IPS-18c (cell line): ENCODE measurements around the gene PELI2.

Experiments used
- H3K4me3 ChIP-seq: 2 replicates; pipeline ENCODE4 v1.7.0; 2013; ENCODE audit warnings: low read depth, mild to moderate bottlenecking, low read length, moderate library complexity; ENCODE audit not compliant: insufficient read depth
- H3K9me3 ChIP-seq: one replicate; pipeline ENCODE4 v1.6.1; 2013; ENCODE audit warnings: mild to moderate bottlenecking, low read length, moderate library complexity; ENCODE audit not compliant: control insufficient read depth, insufficient read depth

Gene PELI2

DNA sequence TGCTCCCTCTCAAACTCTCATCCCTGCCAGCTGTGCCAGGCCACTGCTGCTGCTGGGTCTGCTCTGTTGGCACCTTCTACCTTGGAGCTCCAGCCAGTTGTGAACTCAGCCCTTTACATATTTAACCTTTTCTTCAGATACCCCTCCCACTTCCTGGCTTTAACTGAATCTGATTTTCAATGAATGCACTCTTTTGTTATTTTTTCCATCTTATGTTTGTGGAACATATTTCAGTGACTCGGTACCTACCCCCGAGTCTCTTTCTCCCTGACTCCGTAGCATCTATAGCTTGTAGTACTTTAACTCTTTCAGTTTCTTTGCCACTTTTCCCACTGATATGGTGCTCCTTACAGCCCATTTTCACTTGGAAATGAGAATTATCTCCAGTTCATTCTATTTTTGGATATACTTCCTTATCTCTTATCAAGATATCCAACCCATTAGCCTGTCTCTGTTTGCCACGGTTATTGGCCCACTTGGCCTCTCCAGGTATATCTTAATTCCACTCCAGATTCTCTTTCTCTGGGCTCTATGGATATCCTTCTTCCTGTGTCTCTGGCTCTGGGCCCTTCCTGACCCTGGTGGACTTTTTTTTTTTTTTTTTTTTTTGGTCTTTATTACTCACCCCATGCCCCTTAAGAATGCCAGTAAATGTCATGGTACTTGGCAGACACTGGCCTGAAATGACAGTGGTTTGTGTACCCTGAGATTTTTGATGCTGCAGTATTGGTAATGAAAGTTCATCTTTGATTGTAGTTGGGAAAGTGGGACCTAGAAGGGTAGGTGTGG is 62.7 kb downstream of the PELI2 start:
- H3K9me3 ChIP-seq = no peaks in the 10 kb centered on the region
- H3K4me3 ChIP-seq = no peak overlapping the region

DNA sequence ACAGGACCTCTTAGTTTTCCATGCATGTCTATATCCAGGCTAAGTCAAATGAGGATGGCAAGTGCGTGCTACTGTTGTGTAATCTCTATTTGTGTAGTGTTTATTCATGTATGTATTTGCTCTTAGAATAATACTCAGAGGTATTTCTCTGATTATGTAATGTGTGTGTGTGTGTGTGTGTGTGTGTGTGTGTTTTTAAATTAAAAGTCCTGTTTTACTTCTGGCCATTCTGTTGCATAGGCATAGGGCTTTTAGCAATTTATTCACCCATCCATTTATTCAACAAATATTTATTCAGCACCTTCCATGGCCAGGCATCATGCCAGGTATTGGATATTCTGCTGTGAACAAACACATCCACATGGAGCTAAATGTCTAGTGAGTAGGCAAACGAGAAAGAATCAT is 63.5 kb downstream of the PELI2 start:
- Histone ChIP-seq H3K4me3 (no peak overlapping the region), H3K9me3 (no peaks in the 10 kb centered on the region)

DNA sequence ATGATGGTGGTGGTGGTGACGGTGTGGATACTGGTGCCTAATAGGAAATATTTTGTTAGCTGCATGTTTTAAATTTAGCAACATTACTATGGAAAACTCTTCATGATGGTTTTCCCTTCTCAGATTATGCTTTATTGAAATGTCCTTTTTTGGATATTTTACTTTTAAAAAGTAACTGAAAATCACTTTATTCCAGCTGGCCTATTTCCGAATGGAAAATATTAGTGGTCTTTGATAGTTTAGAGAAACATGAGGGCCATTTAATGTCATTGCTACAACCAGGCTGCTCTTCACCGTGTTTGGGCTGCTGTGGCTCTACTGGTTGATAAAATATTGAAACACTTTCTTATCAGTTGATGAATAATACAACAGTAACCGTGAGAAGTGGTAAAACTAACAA is 64.2 kb downstream of the PELI2 start:
- H3K4me3 ChIP-seq = no peak overlapping the region

DNA sequence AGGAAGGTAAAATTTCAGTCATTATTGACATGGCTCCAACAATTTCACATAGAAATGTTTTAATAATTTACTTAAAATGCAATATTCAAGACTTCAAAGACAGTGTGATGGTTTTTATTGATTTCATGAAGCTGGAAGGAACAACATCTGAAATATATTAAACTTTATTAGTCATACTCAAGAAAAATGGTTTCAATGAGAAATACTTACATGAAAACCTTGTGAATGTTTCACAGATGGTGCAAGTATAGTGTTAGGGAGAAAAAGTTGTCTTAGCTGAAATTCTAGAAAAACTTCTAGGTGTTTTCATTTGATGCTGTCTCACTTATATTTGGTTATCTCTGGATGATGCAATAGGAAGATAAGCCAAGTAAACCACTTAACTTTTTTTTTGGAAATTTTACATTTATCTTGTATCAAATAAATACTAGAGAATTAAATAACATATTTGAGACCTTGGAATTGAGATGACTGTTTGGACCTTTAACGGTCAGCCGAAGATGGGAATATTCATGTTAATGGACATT is 65.5 kb downstream of the PELI2 start:
- H3K4me3 ChIP-seq = no peak overlapping the region

More for the DNA sequence above, 64.2 kb downstream of the PELI2 start:
- no peaks in the 10 kb centered on the region for H3K9me3 ChIP-seq

DNA sequence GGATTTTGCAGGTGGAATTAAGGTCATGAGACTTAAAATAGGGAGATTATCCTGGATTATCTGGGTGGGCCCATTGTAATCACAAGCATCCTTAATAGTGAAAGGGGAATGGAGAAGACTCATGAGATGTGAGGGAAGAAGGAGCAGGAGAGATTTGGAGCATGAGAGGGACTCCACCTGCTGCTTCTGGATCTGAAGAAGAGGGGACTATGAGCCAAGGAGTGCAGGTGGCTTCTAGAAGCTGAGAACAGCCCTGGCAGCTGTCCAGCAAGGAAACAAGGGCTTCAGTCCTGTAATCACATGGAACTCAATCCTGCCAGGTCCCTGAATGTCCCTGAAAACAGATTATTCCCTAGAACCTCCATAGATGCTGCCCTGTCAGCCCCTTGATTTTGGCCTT is 67.8 kb downstream of the PELI2 start:
- H3K4me3 ChIP-seq = no peak overlapping the region
- no peaks in the 10 kb centered on the region for H3K9me3 ChIP-seq

More for the DNA sequence above, 65.5 kb downstream of the PELI2 start:
- H3K9me3 ChIP-seq = no peaks in the 10 kb centered on the region

DNA sequence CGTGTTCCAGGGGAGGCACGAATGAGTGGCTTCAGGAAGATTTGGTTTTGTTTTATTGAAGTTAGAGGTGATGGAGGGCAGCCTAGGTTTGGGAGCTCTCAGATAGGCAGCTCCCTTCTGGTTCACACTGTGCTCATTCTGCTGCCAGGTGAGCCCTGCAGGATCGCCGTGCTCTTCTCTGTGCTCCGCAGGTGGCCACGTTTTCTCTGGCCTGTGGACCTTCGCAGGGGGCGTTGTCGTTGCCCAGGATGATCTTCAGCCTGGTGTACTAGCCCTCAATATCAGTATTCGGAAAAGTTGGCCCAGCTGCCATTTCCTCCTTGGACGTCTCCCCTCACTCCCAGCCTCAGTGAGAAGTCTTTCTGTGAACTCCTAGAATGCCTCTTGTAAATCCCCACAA is 69.5 kb downstream of the PELI2 start:
- Histone ChIP-seq H3K9me3 (no peaks in the 10 kb centered on the region), H3K4me3 (no peak overlapping the region)

DNA sequence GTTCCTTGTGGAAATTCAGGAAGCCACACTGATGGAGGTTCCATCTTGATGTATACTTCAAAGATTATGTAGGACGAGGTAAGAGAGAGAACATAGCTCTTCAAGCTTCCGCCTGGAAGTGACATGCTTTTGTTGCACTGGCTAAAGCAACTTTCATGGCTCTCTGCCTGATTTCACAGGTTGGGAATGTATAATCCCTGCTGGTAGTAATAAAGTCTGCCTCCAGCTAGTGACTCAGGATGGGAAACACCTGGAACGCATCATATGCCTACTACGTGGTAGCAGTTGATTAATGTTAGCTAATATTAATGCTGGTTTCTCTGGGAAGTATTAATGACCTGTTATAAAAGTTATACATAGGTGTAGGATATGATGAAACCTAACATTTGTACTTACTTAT is 71.1 kb downstream of the PELI2 start:
- no peak overlapping the region for H3K4me3 ChIP-seq
- no peaks in the 10 kb centered on the region for H3K9me3 ChIP-seq

DNA sequence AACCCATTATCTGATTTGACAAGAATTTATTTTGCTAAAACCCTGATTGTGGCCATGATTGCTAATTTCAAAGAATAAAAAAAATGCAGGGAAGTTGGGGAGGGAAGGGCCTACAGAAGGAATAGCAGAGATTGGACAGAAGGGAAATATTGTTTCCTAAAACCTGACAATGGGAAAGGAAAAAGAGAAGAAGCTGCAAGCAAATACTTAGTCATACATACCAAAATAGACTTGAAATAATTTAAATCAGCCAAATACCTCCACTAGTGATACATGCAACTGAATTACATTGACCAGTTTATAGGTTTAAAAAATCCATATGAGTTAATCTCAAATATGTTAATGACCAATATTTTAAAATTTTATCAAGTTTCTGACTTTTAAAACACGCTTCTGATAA is 75.1 kb downstream of the PELI2 start:
- Histone ChIP-seq H3K4me3 (no peak overlapping the region), H3K9me3 (no peaks in the 10 kb centered on the region)

DNA sequence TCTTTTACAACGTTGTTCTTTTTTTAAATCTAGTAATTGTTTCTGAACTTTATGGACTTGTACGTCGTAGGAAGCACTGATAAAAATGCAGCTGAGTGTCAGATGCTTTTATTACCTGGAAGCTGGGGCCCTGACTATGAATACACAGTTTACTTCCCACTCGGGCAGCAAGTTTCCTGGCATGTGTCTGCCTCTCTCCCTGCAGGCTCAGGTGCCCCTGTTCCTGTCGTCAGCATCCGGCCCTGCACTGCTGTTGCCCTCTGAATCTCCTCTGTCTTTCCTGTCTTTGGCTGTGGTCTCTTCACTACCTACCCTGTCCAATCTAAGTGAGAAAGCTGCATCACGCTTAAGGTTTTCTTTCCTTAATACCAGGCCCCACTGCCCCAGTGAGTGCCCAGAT is 75.8 kb downstream of the PELI2 start:
- no peak overlapping the region for H3K4me3 ChIP-seq
- no peaks in the 10 kb centered on the region for H3K9me3 ChIP-seq

DNA sequence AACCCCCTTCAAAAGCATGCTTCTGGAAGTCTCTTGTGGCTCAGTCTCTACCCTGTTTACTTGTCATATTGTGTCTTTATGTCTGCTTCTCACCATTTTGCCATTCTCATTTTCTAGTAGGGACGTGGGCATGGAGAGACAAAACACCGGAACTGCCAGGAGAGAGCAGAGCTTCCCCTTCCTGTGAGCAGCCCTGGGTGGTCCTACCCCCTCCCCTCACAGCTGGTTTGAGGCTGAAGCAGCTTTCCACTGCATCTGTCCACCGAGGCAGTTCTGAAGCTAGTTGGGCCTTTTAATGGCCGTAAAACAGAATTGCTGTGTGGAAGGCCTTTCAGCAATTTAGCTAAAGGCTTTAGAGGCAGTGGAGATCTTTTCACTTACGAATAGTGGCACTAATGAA is 77.0 kb downstream of the PELI2 start:
- H3K4me3 ChIP-seq = no peak overlapping the region
- no peaks in the 10 kb centered on the region for H3K9me3 ChIP-seq

DNA sequence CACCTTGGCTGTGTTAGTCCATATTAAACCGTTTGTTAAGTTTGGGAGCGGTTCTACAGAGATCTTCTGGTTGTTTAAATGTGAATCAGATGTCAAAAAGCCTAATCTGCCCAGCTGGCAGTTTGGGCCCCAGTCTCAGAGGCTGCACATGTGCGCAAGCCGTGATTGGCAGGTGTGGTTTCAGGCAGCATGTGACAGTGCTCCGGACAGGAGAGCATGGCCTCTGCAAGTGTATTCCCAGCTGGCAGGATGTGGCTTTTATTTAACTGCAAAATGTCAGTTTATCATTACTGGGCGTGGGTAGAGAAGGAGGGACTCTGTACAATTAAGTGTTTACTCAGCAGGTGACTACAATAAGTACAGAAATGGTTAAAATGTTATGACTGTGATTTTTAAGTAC is 77.5 kb downstream of the PELI2 start:
- Histone ChIP-seq H3K4me3 (no peak overlapping the region), H3K9me3 (no peaks in the 10 kb centered on the region)

DNA sequence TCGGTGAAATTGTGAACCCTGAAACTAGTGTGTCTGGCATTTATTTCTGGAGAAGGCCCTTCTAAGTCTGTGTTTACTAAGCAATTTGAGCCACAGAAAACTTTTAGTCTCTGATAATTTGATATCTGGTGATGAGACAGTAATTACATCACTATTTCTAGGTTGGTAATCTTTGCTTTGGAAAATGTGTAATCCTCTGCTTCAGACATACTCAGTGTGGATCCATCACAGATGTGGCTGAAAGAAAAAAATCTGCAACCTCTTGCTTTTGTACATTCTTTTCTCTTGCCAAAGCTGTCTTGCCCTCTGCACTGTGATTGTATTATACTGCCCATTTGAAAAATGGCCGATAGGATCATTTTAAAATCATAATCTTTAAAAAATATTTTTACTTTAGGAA is 78.1 kb downstream of the PELI2 start:
- H3K4me3 ChIP-seq = no peak overlapping the region
- no peaks in the 10 kb centered on the region for H3K9me3 ChIP-seq

DNA sequence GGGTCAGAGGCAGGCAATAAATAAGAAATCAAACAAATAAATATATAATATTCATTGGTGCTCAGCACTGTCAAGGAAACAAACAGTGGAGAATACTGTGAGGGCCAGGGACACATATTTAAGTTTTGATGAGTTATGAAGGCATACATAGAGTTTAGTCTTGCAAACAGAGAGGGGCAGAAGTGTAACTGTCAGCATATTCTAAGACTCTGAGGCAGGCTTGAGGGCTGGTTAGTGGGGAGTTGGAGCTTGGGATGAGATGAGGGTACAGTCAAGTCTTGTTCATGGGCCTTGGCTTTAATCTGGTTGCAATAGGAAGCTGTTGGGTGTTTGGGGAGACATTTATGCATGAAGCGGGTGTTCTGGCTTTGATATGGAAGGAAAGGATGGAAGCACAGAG is 78.9 kb downstream of the PELI2 start:
- H3K4me3 ChIP-seq = no peak overlapping the region
- no peaks in the 10 kb centered on the region for H3K9me3 ChIP-seq

DNA sequence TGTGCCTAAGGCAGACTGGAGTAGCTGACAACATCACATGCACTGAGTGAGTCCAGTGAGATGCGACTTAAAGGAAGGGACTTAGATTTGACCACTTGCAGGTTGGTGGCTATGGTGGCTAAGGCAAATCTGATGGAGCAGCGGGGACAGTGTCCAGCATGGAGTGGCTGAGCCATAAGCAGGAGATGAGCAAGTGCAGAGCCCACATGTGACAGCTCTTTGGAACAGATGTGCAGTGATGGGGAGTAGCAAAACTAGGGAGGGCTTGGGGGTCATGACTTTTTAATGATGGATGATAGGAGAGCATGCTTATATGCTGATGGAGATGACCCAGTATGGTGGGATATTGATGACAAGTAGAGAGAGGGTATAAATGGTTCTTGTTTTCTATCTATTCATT is 80.2 kb downstream of the PELI2 start:
- no peaks in the 10 kb centered on the region for H3K9me3 ChIP-seq
- H3K4me3 ChIP-seq = no peak overlapping the region

DNA sequence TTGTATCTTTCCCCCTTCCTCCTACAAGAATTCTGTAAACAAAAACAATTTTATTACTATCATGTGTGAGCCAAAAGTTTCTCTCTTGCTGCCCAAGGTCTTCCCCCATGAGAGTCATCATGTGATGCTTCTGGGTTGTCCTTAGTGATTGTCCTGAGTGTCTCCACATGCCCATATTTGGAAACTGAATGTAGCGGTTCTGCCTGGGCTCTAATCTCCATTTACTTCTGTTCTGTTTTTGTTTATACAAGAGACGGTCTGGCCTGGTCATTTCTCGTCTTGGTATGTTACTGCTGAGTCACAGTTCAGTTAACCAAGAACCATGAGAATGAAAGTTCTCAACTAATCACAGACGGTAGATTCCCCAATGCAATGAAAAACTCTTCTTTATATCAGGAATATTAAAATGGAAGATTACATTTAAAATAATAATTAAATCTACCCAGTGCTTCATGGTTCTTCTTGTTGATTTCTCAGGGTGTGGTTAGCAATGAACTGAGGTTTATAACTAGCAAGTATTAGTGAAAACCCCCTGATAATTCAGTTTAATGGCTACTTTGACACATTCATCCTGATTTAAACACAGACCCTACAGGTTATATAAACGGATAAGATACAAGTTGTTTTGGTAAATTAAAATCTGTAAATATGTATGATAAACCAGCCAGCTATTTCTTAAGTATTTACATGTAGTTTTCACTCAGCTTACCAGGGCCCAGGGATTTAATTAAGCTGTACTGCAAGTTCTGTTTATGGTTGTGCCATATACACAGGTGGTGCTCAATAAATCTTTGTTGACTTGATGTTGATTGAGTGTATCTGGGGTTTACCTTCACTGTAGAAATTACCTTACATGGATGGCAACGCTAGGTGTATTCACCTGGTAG is 81.1 kb downstream of the PELI2 start:
- Histone ChIP-seq H3K4me3 (no peak overlapping the region), H3K9me3 (no peaks in the 10 kb centered on the region)

DNA sequence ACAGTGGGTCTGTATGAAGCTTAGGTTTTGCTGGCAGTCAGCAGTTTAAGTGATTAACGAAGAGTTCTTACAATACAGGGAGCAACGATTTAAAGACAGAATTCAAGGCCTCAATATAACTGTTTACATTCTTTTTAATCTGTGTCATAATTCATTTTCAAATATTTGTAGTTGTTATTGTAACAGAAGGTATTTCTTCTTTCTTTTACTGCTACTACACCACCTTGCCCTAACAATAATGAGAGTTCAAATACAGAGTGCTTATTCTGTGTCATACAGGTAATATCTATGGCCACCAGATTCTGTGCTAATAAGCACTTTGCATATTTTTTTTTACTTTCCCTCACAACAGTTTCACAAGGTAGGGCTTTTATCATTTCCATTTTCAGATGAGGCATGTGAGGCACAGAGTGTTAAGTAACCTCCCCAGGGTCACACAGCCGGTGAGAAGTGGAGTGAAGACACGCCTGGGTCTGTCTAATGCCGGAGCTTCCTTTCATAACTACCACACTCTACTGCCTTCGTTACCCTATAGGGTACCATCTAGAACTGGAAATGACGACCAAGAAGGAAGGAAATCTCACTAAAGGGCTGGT is 81.9 kb downstream of the PELI2 start:
- no peaks in the 10 kb centered on the region for H3K9me3 ChIP-seq

DNA sequence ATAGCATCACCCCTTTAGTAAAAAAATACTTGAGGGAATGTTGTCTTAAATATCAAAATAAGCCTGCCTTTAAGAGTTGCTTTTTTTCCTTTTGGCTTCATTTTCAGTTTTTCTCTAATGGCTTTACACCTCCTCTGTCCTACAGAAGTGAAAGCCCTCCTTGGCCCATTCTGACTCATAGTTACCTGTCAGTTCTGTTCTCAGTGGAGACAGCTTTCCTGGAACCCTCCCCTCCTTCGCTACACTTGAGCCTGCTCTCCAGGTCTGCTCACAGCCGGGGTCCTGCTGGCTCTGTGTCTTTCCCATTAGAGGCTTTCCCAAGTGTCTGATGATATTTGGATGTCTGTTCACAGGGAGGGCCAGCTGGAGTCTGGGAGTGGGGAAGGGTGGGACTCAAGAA is 84.0 kb downstream of the PELI2 start:
- Histone ChIP-seq H3K9me3 (no peaks in the 10 kb centered on the region), H3K4me3 (no peak overlapping the region)

More for the DNA sequence above, 81.9 kb downstream of the PELI2 start:
- H3K4me3 ChIP-seq = no peak overlapping the region

DNA sequence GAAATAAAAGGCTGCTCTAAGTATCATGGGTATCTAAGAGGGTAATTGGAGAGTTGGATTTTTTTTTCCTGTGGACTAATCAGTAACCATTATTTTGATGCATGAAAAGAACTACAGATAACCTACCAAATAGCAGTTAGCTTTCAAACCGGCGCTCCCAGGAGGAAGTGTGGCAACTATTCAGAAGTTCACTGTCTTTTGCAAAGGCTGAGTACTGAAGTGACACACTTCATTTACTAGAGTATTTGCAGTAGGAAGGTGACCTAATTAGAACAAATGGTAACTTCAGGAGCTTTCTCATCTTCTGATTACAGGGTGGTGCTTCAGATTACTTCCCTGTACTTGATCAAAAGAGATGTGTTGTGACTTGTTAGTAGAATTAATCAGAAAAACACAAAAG is 87.7 kb downstream of the PELI2 start:
- H3K9me3 ChIP-seq = no peaks in the 10 kb centered on the region
- no peak overlapping the region for H3K4me3 ChIP-seq
